Ishikawa (cell line): ENCODE results near the gene KCNJ9.

Experiments
- CEBPB ChIP-seq: IDR thresholded peaks from 2 replicates; pipeline ENCODE4 v1.6.1; 2012
- CREB1 ChIP-seq: IDR thresholded peaks from 2 replicates; pipeline ENCODE4 v1.6.1; 2012; ENCODE audit warnings: low read depth
- EGR1 ChIP-seq: IDR thresholded peaks from 2 replicates; pipeline ENCODE4 v1.6.1; 2012
- EP300 ChIP-seq: IDR thresholded peaks from 2 replicates; pipeline ENCODE4 v1.6.1; 2012; ENCODE audit warnings: borderline replicate concordance
- FOXM1 ChIP-seq: IDR thresholded peaks from 2 replicates; pipeline ENCODE4 v1.6.1; 2012; ENCODE audit warnings: low read depth, borderline replicate concordance
- MAX ChIP-seq: IDR thresholded peaks from 2 replicates; pipeline ENCODE4 v1.6.1; 2012
- NFIC ChIP-seq: IDR thresholded peaks from 2 replicates; pipeline ENCODE4 v1.6.1; 2012
- RAD21 ChIP-seq: IDR thresholded peaks from 2 replicates; pipeline ENCODE4 v1.6.1; 2012; ENCODE audit warnings: low read depth
- REST ChIP-seq: IDR thresholded peaks from 2 replicates; pipeline ENCODE4 v1.6.1; 2012; ENCODE audit warnings: low read depth, mild to moderate bottlenecking
- TAF1 ChIP-seq: IDR thresholded peaks from 2 replicates; pipeline ENCODE4 v1.6.1; 2012; ENCODE audit warnings: low read depth, mild to moderate bottlenecking
- TCF12 ChIP-seq: IDR thresholded peaks from 2 replicates; pipeline ENCODE4 v1.6.1; 2012; ENCODE audit warnings: low read depth
- USF1 ChIP-seq: IDR thresholded peaks from 2 replicates; pipeline ENCODE4 v1.6.1; 2012
- YY1 ChIP-seq: IDR thresholded peaks from 2 replicates; pipeline ENCODE4 v1.6.1; 2012; ENCODE audit warnings: low read depth
- ZBTB7A ChIP-seq: IDR thresholded peaks from 2 replicates; pipeline ENCODE4 v1.6.1; 2012; ENCODE audit warnings: low read depth

Gene KCNJ9

GRCh38 chr1:160137216-160137862 lies 56.0 kb downstream of the KCNJ9 start:
- TF ChIP-seq MAX (no peak), TCF12 (no peak), YY1 (no peak), EGR1 (no peak), FOXM1 (no peak), CREB1 (no peak), CEBPB (no peak), ZBTB7A (no peak), TAF1 (no peak), RAD21 (no peak)

GRCh38 chr1:160139840-160140239 lies 58.5 kb downstream of the KCNJ9 start:
- TF ChIP-seq EGR1 = no peak
- TF ChIP-seq YY1 = no peak
- no peak for TF ChIP-seq NFIC
- TF ChIP-seq CREB1 = no peak
- no peak for TF ChIP-seq MAX
- no peak for TF ChIP-seq USF1
- no peak for TF ChIP-seq REST
- no peak for TF ChIP-seq TCF12
- no peak for TF ChIP-seq EP300
